RWPE2 (cell line): ENCODE data around the gene MACROD2.

Experiments
- ATAC-seq: fragments of 200-7000 bp; cut with Tn5 transposase; 3 replicates; pipeline ENCODE4 v1.9.1; 2021; ENCODE audit warnings: low read depth
- DNase-seq: peaks from one replicate; pipeline ENCODE4 v3.0.0-alpha.2; 2020; ENCODE audit warnings: low spot score
- H3K27ac ChIP-seq: fragments of 450-650 bp; 2 replicates; pipeline ENCODE4 v1.5.1; 2017; ENCODE audit warnings: mild to moderate bottlenecking; ENCODE audit not compliant: poor library complexity, severe bottlenecking
- H3K27me3 ChIP-seq: fragments of 250-450 bp; sonication (Bioruptor Pico); 2 replicates; pipeline ENCODE4 v1.5.1; 2021; ENCODE audit warnings: mild to moderate bottlenecking, moderate library complexity; ENCODE audit not compliant: insufficient read depth, poor library complexity, severe bottlenecking
- H3K36me3 ChIP-seq: fragments of 250-450 bp; sonication (Bioruptor Pico); 2 replicates; pipeline ENCODE4 v1.5.1; 2020; ENCODE audit warnings: low read depth, mild to moderate bottlenecking, moderate library complexity
- H3K4me1 ChIP-seq: fragments of 250-450 bp; sonication (Bioruptor Pico); 2 replicates; pipeline ENCODE4 v1.5.1; 2021; ENCODE audit warnings: mild to moderate bottlenecking, moderate library complexity; ENCODE audit not compliant: insufficient read depth, poor library complexity, severe bottlenecking
- H3K4me3 ChIP-seq: fragments of 250-450 bp; sonication (Bioruptor Pico); 2 replicates; pipeline ENCODE4 v1.5.1; 2021; ENCODE audit warnings: mild to moderate bottlenecking, moderate library complexity; ENCODE audit not compliant: severe bottlenecking
- H3K9me3 ChIP-seq: fragments of 250-450 bp; sonication (Bioruptor Pico); 2 replicates; pipeline ENCODE4 v1.5.1; 2021; ENCODE audit warnings: mild to moderate bottlenecking, moderate library complexity; ENCODE audit not compliant: severe bottlenecking
- CTCF ChIP-seq: fragments of 450-650 bp; IDR thresholded peaks from one replicate; pipeline ENCODE4 v1.5.1; 2017; ENCODE audit warnings: mild to moderate bottlenecking, moderate library complexity; ENCODE audit not compliant: poor library complexity, severe bottlenecking

MACROD2 gene

GRCh38 chr20:14049111-14049510 lies 53.8 kb downstream of the MACROD2 start:
- H3K27me3 ChIP-seq = no peaks in the 10 kb centered on the region
- H3K27ac ChIP-seq = no peak overlapping the region
- no peak for ATAC-seq
- H3K36me3 ChIP-seq = no peaks in the 10 kb centered on the region
- no peaks in the 10 kb centered on the region for H3K4me1 ChIP-seq
- no peak overlapping the region for H3K4me3 ChIP-seq
- no peak for TF ChIP-seq CTCF
- no peak for DNase-seq
- no peaks in the 10 kb centered on the region for H3K9me3 ChIP-seq

GRCh38 chr20:14051454-14051853 lies 56.1 kb downstream of the MACROD2 start:
- DNase-seq (no peak), ATAC-seq (no peak)
- H3K4me1 ChIP-seq = no peaks in the 10 kb centered on the region
- no peak overlapping the region for H3K4me3 ChIP-seq
- no peak overlapping the region for H3K27ac ChIP-seq
- no peaks in the 10 kb centered on the region for H3K9me3 ChIP-seq
- H3K27me3 ChIP-seq = no peaks in the 10 kb centered on the region
- no peak for TF ChIP-seq CTCF
- no peaks in the 10 kb centered on the region for H3K36me3 ChIP-seq

- Histone ChIP-seq H3K36me3 (no peaks in the 10 kb centered on the region), H3K27me3 (no peaks in the 10 kb centered on the region), H3K9me3 (no peaks in the 10 kb centered on the region), H3K27ac (no peak overlapping the region), H3K4me3 (no peak overlapping the region), H3K4me1 (no peaks in the 10 kb centered on the region)
- DNase-seq (no peak), ATAC-seq (peak; percentile 27; the same call in 1 of the 3 replicates)
- peak; percentile 91 for TF ChIP-seq CTCF
Measured at GRCh38 chr20:14055127-14055742, 59.9 kb downstream of the MACROD2 start.

GRCh38 chr20:14062171-14062570 lies 66.9 kb downstream of the MACROD2 start:
- Histone ChIP-seq H3K27me3 (no peaks in the 10 kb centered on the region), H3K36me3 (no peaks in the 10 kb centered on the region), H3K27ac (no peak overlapping the region), H3K4me3 (no peak overlapping the region), H3K4me1 (no peaks in the 10 kb centered on the region), H3K9me3 (no peaks in the 10 kb centered on the region)
- DNase-seq (no peak), ATAC-seq (no peak)
- no peak for TF ChIP-seq CTCF

GRCh38 chr20:14062786-14063185 lies 67.5 kb downstream of the MACROD2 start:
- Histone ChIP-seq H3K36me3 (no peaks in the 10 kb centered on the region), H3K4me1 (no peaks in the 10 kb centered on the region), H3K27me3 (no peaks in the 10 kb centered on the region), H3K4me3 (no peak overlapping the region), H3K27ac (no peak overlapping the region), H3K9me3 (no peaks in the 10 kb centered on the region)
- DNase-seq (no peak), ATAC-seq (peak; percentile 52; the same call in 2 of the 3 replicates)
- no peak for TF ChIP-seq CTCF
